Lung microvascular endothelial cell (primary cell): ENCODE results near the gene ATP8B4. TPM values are rescaled to one million over a fixed set of nuclear protein-coding genes. Genes with fewer than 3 reads are reported as not detected.
A peak's percentile ranks its signal among the peaks of the same experiment; 100 is the strongest.

Experiments
- DNase-seq, 2 donors: peaks; one replicate each; pipeline versions ENCODE4 v3.0.0 to v3.0.0-alpha.2; 2010; ENCODE audit warnings: low read depth in 2 of 2
- total RNA-seq: library from RNA; depleted of rRNA; stranded (reverse); fragments of >200 nt; gene quantifications from 2 replicates; pipeline ENCODE4 v1.2.1, GENCODE V29; 2014

ATP8B4 gene
- total RNA-seq, 1 donor from 2014 or later = 3.6 TPM

DNA sequence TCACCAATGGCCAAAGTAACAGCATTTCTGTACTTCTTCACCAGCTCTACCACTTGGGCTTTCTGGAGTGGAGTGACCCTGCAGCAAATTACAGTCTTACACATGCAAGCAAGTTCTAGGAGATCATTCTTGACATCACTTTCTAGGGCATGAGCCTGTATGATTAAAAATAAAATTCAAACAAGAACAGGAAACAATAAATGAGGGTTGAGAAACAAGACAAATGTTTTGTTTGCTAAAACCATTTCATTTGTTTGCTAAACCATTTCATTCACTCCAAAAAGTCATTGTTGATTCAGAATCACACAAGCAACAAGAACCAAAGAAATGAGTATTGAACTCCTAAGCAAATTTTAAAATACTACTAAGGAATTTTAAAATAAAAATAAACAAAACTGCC is 220.9 kb downstream of the ATP8B4 start:
- DNase-seq = no peak

DNA sequence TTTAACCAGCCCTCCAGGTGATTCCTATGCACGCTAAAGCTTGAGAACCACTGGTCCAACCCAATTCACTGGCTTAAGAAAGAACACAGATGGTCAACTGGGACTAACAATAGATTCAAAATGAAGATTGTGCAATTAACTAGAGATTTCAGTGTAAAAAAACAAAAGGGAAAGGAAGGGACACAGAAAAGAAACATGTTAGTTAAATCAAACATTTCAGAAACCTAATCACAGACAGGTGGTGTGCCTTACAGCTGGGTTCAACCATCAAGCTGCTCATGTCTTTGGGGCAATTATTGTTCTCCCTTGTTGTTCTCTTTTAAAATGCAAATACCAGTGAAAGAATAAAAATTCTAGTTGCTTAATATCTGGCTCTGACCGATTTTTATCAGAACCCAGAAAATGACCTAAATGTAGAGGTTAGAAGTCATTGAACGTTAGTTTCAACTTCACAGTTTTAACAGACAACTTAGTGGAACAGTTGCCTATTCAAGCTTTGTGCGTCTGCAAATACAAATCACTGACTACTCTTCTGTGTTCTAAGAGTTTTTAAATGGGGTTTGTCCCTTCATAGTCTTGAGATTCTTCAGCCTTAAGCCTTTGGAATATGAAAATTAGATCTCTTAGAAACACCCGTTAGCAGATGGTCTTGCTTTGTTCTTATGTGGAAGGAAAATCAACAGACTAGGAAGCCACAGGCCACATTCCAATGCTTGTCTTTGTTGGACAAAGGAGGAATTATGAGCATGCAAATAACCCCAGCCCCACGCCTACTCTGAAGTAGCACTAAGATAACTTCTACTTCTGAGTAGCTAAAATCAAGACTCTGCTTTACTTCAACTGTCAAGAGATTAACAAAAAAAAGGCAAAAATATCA is 223.4 kb downstream of the ATP8B4 start:
- no peak for DNase-seq

DNA sequence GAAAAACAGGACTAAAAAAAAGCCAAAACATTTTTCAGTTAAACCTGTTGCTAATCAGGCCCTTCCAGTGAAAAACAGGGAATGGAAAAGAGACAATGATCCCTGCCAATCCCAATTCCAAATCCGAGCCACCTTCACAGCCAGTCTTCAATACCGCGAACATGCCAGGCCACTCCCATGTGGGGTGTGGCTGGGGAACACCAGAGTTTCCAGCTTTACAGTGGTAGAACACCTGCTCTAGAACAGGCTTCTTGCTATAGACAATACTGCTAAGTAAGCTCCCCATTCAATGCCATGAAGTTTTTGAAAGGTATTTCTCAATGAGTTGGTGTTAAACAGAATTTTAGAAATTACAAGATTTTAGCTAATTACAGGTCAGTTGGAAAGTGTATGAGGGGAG is 228.3 kb downstream of the ATP8B4 start:
- no peak for DNase-seq

DNA sequence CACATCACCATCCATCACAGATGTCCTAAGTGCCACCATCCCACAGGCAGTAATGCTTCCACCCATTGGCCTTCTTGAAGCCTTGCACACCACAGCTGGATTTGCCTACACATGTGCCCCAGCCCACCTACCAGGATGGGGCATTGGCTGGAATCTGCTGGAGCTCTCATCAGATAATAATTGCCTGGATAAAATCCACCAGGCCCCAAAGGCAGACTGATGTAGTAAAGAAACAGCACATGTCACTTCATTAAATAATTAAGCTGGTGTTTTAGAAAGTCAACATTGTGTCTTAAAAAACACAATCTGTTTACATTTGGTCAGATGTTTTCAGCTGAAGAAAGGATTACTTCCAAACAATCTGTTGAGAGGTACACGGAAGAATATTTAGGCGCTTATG is 229.5 kb downstream of the ATP8B4 start:
- DNase-seq = no peak

DNA sequence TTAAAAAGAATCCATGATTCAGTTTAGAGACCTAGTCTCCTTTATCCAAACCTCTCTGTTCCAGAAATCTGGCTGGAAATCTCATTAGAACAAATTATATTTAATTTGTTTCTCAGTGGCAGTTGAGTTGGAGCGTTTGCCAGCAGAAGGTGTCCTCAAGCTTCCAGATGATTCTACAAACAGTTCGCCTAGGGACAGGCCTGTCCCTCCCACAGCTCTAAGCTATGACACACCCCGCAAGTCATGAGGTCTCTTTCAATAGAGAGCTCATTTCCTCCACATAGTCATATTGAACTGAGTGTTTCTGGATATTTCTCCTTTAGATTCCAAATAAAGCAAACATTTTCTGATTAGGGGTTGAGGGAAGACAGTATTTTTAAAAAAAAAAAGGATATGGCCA is 230.3 kb downstream of the ATP8B4 start:
- DNase-seq = no peak

DNA sequence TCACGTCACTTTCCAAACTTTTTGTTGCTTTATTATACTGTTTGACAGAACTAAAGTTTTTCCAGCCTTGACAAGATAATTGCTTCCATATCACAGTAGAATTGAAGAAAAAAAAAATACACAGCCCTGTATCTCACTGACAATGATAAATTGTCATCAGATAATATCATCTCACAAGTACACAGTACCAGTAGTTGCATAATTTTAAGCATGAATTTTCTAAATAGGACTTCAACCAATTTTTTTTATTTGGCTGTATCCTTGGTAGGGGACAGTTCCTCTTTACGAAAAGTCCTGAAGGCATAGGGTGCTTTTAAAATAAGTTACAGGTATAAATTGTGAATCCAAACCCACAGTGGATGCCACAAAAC is 230.7 kb downstream of the ATP8B4 start:
- DNase-seq = no peak

DNA sequence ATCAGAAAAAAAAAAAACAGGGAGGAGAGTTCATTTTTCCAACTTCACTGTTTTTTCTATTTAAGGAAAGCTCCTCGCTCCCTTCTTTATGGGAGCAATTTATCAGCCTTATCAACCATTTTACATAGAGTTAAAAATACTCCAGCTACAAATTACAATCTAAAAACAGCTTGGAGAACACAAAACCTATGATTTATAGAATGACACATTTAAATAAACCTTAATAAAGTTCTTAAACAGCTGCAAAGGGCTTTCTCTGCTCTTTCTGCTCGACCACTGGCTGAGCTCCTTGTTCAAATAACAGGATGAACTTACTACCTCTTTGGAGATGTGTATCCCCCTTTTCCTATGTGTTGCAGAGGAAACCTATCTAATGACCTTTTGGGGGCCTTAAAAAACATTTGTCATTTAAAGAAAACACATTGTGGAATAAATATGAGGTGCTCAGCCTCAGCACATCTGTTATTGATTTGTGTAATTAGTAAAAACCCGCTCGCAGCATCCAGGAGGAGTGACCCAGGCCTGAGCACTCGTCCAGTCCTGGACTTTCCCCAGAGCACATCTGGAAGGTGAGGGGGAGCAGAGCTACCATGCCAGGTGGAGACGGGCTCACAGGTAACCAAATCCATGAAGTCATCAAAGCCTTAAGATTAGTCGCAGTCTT is 231.2 kb downstream of the ATP8B4 start:
- no peak for DNase-seq

DNA sequence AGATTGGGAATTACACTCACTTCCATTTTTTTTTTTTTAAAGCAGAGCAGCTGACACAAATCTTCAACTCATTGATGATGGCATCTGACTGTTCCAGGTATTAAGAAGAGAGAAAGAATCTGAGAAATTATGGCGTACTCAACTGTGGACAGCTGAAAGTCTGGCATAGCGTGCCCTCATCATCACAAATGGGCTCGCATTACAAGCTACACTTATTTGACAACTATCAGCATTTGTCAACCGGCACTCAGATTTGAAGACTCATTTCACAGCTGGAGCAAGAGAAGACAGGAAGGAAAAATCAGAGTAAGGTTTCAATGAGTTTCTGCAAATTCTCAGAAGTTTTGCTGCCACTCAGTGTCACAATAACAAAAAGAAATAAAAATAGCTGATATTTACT is 235.9 kb downstream of the ATP8B4 start:
- DNase-seq = no peak

DNA sequence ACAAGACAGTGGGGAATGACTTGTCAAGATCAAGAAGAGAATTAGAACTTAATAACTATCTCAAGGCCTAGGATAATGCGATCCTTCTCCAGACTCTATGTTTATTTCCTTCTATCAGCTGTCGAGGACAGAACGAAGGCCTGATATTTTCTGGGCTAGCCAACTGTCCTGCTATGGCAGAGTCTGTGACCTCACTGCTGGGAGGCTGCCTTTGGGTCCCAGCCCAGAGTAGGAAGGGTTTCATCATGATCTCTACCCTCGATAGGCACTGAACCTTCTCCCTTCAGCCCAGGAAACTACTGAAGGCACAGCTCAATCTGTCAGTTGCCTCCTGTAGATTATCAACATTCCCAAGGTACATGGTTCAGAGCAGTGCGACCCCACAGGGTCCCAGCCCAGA is 237.2 kb downstream of the ATP8B4 start:
- no peak for DNase-seq

DNA sequence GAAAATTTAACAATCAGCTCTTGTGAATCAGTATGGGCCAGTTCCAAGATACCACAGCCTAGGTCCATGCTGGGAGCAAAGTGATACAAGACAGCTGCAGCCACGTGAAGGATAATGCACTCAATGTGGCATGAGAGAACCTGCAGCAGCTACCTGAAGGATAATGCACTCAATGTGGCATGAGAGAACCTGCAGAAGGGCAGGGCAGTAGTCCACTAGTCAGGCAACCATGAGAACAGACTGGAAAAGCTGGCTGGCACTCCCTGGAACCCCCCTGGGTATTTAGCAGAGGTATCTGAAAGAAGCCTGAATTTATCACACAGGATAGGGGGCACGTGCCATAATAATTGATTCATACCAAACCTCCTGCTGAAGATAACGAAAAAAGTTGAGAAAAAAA is 237.6 kb downstream of the ATP8B4 start:
- DNase-seq = no peak

DNA sequence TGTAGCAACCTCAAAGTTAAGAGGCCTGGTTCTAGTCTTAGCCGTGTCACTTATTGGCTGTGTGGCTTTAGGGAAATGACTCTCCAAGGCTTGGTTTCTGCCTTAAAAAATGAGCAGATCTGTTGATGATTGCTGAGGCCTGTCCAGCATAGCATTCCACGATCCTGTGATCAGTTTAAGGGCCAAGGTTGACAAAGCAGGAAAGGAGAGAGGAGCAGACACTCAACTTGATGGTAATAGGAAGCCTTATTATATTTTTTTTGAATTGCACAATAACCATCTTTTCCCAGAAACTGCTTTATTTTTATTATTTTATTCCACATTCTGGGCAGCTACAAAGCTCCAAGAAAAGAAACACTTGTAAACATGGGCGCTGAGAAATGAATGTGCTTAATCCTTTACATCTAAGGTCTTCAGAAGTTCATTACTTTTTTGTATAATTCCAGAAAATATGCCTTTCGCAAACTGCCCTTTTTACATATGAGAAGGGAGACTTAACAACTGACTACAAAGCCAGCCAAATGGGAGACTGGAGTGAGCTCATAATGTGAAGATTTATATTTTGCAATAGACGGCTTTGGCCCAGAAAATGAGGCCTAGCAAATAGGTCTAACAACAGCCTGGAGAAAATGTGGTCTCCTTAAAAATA is 241.0 kb downstream of the ATP8B4 start:
- DNase-seq = no peak

DNA sequence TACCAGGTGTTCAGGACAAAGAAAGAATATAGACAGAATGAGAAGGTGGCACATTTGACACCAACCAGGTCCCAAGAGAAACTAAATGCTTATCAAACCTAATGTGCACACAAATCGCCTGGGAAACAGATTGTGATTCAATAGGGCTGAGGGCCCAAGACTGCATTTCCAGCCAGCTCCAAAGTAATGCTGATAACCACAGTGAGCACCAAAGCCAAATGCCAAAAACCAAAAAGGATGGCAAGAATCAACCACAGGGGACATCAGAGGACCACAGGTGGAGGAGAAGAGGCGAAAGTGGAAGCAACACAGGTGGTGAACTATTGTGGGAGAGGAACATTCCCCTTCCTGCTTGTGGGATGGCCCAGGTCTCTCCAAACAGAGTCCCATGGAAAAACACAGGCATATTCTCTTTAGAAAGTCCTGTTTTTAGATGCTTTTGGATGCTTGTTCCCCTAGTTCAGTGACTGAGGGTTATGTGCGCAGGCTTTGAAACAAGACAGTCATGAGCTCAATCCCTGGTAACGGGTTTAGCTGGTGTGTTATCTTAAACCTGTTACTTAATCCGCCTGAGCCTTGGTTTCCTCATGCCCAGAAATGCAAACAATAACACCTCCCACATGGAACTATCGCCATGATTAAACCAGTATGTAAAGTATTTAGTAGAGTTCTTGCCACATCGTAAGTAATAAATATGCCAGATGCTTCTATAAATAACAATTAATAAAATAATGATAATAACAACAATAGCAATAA is 241.7 kb downstream of the ATP8B4 start:
- DNase-seq = no peak

DNA sequence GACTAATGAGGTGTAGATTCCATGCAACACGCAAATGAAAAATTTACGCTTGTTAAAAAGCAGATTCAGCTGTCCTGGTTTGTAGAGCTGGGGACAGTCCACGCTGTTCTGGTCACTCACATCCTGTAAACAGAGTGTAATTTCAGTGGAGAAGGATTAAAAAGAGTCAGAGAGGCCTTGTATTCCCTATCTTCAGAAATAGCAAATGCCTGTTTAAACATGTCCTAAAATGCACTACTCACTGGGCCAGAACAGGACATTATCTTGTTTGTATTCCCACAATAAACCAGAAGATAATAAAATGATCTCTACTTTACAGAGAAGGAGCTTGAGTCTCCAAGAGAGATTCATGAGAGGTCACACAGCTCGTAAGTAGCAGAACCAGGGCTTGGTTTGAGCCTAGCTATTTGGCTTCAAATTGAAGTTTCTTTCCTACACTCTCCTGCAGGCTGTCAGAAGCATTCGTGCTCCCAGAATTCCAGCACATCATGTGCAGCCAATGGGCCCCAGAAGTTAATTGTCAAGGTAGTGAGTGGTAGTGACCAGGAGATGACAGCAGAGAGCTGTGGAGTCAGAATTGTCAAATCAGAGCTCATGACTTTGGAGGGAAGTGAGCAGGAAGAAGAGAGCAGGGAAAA is 242.5 kb downstream of the ATP8B4 start:
- DNase-seq = peak in 1 of 2 donors; percentile 1

DNA sequence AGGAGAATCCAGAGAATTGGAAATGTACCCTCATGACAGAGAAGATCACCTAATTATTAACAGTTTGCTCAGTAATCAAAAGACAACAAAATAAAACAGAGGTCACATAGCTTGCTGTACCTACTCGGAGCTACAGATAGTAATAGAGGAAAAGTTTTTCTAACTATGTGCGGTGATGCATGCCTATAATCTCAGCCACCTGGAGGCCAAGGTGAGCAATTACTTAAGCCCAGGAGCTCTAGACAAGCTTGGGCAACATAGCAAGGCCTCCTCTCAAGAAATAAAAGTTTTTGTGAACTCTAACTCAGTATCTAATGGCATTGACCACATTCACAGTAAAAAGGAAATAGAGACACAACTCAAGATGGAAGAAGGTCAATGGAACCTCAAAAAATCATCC is 243.6 kb downstream of the ATP8B4 start:
- no peak for DNase-seq

DNA sequence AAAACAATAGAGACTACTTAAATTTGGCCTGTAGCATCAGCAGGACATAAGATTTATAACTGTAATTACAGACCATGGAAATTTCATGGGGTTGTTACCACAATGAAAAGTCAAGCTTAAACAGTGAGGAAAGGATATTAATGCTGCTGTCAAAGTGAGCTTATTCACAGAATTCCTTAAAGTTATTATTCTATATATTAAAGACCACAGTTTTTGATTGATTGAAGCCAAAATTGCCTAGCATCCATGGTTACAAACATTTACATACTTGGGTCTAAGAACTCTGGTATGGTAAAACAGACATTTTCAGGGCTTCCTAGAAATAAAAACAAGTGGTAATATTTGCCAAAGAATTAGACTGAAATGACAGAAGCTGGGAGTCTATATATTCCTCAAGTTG is 248.6 kb downstream of the ATP8B4 start:
- no peak for DNase-seq

DNA sequence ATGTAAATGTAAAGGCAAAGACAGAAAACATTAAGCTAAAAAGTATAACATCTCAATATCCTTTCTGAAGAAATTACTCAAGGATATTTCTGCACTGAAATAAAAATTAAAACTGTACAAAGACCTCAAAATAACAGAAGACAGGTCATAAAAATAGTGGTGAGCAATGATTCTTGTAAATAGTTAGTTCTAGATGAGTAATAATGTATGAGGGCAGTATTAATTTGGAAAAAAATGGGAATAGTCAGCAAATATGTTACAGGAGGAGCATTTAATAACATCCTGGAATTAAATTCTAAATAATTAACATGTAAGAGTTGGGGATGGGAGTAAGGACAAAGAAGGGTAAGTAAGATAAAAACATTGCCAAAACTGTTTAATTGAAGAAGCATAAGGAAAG is 250.7 kb downstream of the ATP8B4 start:
- DNase-seq = no peak

DNA sequence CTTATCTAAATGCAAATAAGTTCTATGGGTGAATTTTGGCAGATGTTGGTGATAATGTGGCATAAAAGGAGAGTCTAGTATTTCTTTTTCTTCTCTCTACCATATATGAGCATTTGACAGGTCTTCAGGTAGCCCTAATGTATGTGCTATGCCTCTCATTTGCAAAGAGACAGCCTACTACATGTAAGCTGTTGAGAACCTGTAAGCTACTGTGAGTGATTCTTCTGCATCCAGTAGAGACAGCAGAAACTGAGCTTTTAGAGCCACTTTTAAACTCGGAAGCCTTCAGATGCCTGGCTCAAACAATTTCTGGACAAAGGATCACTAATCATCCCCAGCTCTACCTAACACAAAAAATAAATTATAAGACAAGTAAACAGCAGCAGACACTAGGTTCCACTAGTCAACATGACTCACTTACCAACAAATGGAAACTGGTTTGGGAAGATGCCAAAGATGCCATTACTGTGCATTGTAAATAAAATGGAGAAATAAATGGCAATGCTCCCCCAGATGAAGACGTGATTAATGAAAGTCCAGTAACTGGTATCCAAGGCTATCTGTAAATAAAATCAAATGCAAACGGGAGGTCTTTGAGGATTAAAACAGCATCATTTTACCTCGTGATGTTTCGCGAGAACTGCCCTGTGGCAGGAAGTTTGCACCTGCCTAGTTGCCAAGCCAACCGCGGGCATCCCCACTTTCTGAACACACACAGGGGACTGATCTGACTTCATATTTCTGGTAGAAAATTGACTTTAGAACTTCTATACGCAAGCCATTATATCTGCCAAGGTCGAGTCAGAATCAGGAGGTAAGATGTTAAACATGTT is 252.9 kb downstream of the ATP8B4 start:
- DNase-seq = no peak

DNA sequence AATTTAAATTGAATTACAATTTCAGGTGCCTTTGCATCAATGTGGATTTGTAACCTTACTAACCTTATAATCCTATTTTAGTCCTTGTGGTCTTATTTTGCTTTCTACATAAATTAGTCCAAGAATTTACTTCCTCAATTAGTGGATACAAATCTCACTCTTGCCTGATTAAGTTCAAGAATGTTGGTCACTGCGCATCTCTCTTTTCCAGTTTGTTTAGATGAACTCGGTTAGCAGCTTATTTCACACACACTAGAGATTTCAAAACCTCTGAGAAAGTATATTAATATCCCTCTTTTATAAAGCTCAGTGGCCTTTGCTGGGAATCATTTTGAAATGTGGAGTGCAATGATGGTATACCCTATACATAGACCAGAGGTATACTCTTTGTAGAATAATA is 254.8 kb downstream of the ATP8B4 start:
- no peak for DNase-seq

DNA sequence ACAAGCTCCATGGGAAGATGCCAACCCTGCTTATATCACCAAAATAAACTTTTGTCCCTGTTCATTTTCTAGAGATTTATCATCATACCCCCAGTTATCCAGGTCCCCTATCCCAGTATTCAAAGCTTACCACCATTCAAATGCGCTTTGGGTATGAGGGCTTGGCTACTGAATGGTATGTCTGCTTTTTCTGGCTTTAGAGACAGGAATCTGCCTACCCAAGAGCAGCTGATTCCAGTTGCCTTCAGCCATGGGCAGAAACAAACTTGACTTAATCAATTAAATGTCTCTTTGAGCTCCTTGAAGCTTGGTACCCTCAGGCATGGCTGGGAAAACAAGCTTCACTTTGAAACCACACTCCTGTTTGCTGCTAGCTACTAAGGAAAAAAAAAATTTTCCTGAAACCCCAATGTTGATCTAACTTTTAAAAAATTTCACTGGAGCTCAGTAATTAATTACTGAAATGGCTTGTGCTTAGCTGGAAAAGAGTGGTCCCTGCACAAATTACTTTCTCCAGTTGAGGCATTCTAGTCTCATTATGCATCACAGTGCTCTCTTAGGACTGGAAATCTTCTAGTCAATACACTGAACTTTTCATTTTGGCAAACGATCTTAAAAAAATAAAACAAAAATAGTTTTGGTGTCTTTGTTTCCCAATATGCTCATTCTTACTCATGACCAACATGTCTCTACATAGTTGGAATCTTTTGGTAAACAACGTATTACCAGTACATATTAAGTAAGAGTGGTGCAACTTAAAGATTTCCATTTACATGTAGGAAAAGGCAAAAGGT is 255.4 kb downstream of the ATP8B4 start:
- DNase-seq = no peak

DNA sequence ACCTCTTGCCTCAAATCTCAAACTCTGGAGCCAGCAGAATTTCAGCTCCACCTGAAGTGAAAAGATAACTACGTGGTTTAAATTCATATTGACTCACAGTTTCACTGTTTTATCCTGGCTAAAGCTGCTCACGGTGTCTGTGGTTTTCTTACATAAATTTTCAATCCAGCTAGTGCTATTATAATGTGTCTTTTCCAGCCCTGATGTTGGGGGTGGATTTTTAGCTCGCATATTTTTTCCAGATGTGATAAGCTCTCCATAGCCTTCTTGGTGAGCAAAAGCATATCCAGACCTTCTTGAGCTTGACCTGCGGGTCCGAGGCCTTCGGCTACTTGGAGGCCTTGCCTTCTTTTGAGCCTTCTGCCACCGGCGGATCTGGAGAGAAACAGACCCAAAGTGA is 258.9 kb downstream of the ATP8B4 start:
- no peak for DNase-seq
